RPMI7951 (cell line): ENCODE data around the gene TSPOAP1. TPM values are rescaled to one million over a fixed set of nuclear protein-coding genes. Genes with fewer than 3 reads are reported as not detected.

Source experiments
- DNase-seq: peaks from one replicate; pipeline ENCODE4 v3.0.0-alpha.2; 2012; ENCODE audit warnings: low read depth
- total RNA-seq: library from RNA; depleted of rRNA; stranded (reverse); fragments of >200 nt; shearing (Covaris generic); gene quantifications from 2 replicates; pipeline ENCODE4 v1.2.3, GENCODE V29; 2014

TSPOAP1 gene
- total RNA-seq, 1 experiment from 2014 or later, result 0.84 TPM

GRCh38 chr17:58329035-58329809 lies 627 bp upstream of the TSPOAP1 start:
- DNase-seq, result no peak

- no peak for DNase-seq
Measured at GRCh38 chr17:58327363-58328194, 1.0 kb downstream of the TSPOAP1 start.

DNA sequence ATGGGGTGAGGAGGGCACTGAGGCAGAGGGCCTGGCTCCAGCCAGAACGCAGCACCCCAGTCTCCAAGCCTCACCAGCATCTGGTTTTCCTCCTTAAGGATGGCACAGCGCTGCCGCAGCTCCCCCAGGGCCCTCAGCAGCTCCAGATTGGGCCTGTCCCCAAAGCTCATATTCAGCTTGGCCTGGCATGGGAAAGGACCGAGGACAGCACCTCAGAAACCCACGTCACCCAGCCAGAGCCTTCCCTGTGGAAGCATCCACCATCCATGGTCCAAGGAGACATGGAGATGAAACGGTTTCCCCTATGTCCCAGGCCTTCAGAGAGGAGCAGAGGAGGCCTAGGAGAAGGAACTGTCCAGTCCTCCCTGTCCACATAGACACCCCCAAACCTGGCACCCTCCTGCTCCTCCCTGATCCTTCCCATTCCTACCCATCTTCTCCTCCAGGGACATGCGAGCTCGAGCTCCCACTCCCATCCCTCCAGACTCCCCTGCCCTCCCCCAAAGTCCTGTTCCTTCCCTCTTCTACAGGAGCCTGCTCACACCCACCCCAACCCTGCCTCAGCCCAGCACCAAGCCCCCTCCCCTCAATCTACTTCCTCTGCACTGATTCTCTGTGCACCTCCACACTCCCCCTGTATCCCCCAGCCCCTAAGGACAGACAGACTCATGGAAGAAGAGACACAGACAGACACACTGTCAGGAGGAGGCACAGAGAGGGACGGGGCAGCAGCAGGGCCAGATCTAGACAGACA lies 1.8 kb downstream of the TSPOAP1 start:
- no peak for DNase-seq

- DNase-seq, result no peak
Measured at GRCh38 chr17:58325976-58326468, 2.6 kb downstream of the TSPOAP1 start.

DNA sequence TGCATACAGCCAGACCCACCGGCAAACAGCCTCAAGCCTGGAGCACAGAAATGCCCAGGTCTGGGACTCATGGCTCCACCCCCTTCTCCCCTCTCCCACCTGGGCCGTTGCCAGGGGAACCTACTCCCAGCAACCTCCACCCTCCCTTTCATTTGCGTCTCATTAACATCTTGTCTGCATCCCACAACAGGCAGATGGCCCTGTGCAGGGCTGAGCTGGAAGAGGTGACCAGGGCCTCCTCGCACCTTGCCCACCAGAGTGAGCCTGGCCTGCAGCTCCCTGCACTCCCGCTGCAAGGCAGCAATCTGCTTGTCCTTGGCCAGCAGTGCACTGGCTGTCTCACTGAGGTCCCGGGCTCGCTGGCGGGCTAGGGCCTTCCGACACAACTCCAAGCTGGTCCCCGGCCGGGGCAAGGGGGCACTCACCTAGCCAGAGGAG lies 3.3 kb downstream of the TSPOAP1 start:
- DNase-seq, result no peak

DNA sequence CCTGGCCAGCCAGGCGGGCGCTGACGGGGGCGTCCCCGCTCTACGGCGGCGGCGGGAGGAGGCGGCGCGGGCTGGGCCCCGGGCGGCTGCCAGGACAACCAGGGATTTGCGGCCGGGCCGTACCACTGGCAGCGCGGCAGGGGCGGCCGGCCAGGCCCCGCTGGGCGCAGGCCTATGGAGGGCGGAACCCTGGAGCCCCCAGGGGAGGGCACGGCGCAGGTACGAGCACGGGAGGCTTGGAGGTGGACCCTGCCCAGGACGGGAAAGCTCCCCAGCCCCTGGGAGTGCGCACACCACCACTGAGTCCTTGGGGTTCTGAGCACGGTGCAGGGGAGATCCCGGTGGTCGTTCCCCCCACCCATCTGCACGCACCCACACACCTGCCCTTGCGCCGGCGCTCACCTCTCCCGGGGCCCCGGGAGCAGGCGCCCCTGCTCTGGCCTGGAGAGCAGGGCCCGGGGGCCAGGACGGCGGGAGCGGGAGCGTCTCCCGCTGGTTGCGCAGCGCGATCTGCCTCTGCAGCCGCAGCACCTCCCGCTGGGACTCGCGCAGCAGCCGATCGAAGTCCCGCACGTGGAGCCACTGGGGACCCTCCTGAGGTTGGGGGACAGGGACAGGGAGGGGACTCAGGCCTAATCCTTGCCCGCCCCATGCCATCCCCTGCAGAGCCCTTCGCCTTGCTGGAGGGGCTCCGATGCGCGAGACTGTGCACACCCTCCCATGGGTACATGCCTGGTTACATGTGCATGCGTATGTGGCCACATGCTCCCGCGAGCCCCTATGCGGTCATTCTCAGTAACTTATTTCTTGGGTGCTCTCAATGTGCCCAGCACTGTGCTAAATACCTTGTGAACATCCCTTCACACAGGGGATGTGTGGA lies 3.9 kb downstream of the TSPOAP1 start:
- DNase-seq, result peak; percentile 58

DNA sequence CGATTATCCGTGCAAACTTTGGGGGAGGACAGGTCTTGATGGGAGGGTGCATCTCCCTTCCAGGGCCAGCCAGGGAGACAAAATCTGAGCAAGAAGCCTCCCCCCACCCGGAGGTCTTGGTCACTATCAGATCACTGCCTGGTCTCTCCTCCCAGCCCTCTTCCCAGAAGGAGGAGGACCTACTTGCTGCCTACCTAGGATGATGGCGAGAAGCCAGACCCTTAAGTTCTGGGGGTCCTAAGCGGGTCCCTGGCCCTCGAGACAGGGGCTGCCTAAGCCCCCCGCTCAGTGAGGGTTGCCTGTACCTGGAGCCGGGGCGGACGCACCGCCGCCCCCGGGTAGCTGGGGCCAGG lies 4.6 kb downstream of the TSPOAP1 start:
- DNase-seq, result no peak

DNA sequence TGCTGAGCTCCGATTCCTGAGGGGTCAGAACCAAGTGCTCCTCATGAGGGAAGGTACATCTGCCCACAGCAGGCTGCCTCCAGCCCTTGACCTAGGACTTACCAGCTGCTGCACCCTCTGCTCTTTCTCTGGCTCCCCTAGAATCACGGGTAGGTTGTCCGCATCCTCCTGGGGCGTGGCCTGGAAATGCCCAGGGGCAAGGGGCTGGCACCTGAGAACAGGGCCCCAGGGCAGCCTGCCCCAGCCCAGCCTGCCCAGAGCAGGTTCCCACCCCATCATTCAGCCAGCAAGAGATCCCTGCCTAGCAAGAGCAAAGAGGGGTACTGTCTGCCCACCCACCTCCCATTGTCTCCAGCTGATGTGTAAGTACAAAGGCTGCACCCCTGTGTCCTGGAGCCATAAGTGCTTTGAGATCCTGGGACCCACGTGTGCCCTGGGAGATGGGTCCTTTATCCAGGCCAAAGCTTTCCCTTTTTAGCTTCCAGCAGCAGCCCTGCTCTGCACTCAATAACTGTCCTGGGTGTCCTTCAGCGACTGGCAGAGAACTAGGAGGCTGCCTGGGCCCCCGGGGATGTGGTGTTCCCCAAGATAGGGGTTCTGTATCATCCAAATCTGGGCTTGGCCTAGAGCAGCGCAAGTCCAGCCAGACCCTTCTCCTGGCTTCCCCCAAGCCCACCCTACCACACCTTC lies 5.1 kb downstream of the TSPOAP1 start:
- DNase-seq, result no peak

- DNase-seq, result no peak
Measured at GRCh38 chr17:58322581-58323185, 5.9 kb downstream of the TSPOAP1 start.

DNA sequence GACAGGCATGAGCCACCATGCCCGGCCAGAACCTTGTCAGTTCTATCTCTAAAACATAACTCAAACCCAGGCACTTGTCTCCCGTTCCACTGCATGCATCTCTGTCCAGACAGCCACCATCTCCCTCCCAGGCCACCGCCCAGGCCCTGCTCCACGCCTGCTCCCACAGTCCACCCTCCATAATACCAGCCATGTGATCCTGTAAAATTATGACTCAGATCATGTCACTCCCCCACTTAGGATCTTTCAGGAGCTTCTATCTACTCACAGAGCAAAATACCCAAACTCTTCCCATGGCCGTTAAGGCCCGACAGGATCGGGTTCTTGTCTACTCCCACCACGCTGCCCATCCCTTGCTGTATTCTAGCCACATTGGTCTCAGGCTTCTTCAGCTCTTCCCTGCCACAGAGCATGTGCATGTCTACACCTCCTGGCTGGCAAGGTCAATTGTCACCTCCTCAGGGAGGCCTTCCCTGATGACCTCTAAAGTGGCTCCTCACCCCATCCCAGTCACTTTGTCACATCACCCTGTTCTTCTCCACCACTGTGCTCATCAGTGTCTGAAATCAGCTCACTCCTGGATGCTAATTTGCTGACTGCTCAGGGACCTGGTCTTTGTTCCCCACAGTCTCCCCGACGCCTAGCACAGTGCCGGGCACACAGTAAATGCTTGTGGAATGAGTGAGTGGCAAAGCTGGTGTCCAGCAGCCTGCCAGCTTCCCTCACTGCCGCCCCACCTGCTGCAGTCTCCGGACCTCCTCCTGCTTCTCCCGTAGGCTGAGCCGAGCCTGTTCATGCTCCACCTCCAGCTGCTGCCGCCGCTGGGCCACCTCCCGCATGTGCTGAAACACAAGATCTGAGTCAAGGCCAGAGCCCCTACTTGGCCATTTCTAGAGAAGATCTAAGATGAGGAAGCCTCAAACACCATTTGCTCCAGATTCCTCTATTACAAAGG lies 6.7 kb downstream of the TSPOAP1 start:
- DNase-seq, result peak; percentile 26

GRCh38 chr17:58320570-58321323 lies 7.8 kb downstream of the TSPOAP1 start:
- DNase-seq, result no peak

- no peak for DNase-seq
Measured at GRCh38 chr17:58320163-58320558, 8.4 kb downstream of the TSPOAP1 start.

GRCh38 chr17:58319173-58320162 lies 9.1 kb downstream of the TSPOAP1 start:
- no peak for DNase-seq

GRCh38 chr17:58318627-58319172 lies 9.9 kb downstream of the TSPOAP1 start:
- DNase-seq, result no peak

GRCh38 chr17:58318065-58318481 lies 10.5 kb downstream of the TSPOAP1 start:
- DNase-seq, result no peak

DNA sequence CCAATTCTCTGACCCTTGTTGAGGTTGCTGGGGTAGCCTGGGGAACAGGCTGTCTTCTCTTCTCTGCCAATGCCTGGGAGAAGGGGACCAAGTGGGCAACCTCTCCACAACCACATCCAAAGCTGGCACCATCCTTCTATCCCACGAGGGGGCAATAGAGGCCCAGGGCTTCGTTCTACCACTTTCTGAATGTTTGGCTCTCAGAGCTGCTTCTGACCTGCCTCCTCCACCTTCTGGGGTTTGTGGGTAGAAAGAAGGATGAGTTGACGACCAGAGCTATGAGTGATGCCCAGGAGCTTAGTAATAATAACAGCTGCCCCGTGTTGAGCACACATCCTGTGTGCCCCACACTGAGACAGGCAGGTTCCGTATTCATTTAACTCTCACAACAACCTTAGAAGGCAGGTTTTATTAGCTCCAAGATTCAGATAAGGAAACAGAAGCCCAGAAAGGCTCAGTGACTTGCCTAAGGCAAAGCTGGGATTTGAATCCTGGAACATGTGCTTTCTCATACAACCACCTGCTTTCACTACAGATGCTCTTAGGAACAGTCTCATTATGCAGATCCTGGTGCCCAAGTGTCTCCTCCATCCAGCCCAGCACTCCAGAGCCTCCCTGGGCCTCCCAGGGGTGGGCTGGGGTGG lies 11.1 kb downstream of the TSPOAP1 start:
- peak; percentile 77 for DNase-seq
